GM18868 (cell line): ENCODE data around the gene PRR23E.

Experiments
- ATAC-seq: cut with Tn5 transposase; IDR thresholded peaks from one replicate; pipeline ENCODE4 v1.9.1; 2021; ENCODE audit warnings: mild to moderate bottlenecking, moderate library complexity; ENCODE audit not compliant: unreplicated experiment

PRR23E gene

DNA sequence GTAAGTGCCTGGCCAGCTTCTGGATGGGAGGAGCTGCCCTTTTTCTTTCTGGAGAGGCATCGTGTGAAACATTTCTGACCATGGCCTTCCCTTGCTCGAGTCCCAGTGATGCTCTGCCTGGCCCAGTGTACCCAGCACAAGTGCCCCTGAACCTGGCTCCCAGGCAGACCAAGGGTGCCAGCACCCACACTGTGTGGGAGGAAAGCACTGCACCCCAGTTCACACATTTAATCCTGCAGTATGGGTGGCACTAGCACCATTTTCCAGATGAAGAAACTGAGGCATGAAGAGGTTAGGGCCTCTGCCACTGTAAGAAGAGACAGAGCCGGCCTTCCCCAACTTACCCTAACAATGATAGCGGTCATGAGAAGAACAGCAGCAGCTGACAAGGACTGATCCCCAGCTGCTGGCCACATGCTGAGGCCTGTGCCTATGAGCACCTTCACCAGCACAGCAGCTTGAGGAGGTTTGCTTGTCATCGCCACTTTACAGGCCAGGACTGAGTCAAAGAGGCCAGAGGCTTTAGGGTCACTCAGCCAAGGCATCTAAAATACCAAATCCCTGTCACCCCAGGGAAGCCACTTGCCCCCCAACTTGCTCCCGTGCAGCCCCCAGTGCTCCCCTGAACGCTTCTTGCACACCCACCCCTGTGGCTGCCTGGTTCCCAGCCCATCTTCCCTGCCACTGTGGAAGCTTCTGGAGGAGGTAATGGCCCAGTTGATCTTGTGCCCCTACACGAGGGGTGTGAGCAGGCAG is 15.0 kb downstream of the PRR23E start:
- no peak for ATAC-seq

DNA sequence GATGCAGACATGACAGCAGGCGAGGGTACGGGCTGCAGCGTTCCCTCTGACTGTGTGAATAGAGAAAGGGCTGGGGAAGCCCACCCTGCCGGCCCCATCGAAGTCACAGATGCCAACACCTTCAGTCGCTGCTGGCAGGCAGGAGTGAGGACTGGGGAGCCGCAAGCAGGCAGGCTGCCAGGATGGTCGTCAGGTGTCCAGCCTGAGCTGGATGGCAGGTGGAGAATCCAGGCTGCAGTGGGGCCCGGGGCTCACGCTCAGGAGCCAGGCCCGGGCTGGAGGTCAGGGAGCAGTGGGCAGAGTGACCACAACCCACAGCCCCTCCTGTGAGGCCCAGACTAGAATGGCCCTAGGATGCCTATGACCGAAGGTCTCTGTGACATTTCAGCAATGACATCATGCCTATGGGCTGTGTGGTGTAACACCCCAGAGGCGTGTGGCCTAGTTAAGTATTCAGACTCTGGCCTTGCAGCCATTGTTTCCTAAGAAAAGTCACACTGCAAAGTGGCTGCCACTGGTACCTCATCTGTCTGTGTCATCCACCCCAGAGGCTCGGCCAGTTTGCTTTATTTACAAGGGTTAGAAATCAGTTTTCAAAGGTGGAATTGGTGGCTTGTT is 15.7 kb downstream of the PRR23E start:
- ATAC-seq = no peak

DNA sequence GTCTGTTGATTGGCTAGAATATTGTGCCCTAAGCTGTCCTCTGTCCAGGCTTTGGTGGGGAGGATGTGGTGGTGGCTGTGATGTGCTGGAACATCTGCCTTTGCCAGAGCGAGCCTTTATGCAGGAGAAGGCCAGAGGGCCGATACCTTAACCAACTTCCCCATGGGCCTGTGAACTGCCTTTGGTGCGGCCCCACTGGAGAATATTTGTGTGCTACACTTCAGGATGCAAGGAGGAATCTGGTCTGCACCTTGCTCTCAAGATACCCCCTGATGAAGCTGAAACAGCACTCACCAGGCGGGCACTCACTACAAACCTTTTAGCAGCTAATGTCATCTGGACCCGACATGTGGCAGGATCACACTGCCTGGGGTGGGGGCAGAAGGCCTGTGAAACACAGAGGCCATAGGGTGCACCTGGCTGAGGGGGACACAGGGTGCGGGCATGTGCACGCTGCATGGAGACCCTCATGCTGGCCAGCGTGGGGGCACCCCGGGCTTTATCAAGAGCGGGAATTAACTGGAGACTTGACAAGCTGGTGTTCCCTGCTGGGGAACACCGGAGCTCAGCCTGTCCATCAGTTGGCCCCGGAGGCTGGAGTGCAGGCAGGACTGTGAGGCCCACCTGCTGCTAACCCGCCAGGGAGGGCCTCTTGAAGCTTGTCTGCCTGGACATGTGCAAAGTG is 16.4 kb downstream of the PRR23E start:
- ATAC-seq = no peak

- no peak for ATAC-seq
These were observed 17.1 kb downstream of the PRR23E start for GRCh38 chr3:127209840-127210653.

DNA sequence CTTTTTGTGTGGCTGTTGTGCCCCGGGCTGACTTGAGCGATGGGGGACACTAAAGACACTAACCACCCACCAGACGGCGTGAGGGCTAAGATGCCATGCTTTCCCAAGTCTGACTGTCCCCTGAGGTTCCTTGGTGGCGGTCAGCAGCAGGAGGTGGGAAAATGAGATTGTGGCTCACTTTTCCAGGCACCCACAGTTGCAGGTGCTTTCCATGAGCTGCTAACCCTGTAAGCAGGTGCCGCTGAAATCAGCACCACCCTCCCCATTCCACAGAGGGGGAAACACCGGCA is 17.7 kb downstream of the PRR23E start:
- no peak for ATAC-seq

GRCh38 chr3:127211118-127212060 is 18.5 kb downstream of the PRR23E start:
- ATAC-seq = no peak

DNA sequence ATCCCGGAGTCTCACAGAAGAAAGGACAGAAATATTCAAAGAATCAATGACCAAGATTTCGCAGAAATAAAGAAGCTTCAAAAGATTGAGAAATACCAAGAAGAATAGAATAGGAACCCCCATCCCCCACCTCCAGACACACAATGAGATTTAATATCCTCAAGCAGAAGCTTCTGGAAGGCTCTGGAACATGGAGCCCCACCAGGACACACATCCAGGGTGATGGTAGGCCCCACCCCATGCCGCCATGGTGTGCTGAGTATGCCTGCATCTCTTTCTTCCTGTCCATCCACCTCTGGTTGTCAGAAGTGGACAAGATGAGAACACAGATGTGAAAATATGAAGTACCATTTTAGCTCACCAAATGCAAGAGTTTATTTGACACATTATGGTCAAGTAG is 19.3 kb downstream of the PRR23E start:
- no peak for ATAC-seq

- no peak for ATAC-seq
These were observed 19.8 kb downstream of the PRR23E start for GRCh38 chr3:127212711-127213110.

DNA sequence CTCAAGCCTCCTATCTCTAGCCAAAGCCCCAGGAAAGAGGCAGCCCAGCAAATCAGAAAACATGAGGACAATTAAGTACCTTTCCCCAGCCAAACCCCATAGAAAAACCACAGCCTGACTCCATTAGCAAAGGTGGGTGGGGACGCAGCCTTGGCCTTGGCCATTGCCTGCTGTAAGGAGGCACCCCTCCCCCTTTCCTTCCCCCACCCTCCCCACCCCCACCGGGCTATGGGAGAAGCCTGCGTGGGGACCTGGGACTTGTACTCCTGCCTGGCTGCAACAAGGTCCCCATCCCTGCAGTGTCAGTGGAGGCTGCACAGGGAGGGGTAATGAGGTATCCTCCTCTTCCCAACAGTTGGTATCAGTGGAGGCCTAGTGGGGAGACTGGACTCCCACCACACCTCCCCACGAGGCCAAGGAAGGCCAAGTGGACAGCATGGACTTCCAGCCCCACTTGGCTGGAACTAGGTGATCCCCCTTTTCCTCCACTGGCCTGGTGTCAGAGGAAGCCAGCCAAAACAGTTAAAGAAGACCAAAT is 20.5 kb downstream of the PRR23E start:
- ATAC-seq = no peak

GRCh38 chr3:127214975-127215374 is 22.0 kb downstream of the PRR23E start:
- no peak for ATAC-seq

- no peak for ATAC-seq
These were observed 22.9 kb downstream of the PRR23E start for GRCh38 chr3:127215714-127216414.

GRCh38 chr3:127216415-127217261 is 23.7 kb downstream of the PRR23E start:
- peak; percentile 56 for ATAC-seq

DNA sequence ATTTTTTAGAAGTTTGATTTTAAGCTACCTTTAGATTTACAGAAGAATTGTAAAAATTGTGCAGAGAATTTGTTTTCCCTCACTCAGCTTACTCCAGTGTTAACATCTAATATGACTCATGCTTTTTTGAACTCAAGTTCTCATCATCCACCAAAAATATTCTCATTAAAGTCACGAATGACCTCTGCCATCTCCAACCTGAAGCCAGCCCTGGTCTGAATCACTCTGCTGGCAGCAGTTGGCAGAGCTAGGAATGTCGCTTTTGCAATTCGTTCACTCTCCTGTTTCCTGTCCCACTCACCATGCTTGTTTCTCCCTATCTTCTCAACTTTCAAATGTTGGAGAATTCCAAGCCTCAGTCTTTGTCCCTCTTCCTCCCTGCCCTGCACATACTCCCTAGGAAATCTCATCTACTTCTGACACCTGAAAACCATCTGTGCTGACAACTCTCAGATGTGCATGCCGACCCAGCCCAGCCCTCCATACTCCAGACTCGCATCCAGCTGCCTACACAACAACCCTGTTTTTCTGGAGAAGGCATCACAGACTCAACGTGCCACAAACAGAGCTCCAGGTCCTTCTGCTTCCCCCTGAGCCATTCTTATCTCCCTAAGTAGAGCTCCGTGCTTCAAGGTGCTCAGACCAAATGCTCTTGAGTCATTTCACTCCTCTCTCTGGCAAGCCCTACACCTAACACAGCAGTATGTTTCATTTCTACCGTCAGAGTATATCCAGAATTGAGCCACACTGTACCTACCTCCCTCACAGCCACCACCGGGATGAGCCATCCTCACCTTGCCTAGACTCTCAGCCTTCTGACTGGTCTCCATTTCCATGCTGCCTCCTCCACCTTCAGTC is 24.9 kb downstream of the PRR23E start:
- peak; percentile 64 for ATAC-seq

DNA sequence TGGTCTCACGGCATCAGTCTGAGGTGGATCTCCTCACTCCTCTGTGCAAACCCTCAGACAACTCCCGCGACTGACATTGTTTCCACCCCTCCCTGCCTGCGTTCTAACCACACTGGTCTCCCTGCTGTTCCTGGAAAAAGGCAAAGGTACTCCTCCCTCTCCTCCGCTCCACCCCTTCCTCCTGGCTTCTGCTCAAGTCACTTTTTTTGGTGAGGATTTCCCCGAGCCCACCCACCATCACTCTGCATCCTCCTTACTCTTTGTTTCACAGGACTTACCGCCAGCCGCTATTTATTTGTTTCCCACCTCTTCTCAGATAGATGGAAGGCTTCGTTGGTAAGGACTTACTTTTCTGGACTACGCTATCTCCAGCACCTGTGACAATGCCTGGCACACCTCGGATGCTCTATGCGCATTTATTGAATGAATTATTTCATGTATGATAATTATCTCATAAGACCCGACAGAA is 25.6 kb downstream of the PRR23E start:
- no peak for ATAC-seq

DNA sequence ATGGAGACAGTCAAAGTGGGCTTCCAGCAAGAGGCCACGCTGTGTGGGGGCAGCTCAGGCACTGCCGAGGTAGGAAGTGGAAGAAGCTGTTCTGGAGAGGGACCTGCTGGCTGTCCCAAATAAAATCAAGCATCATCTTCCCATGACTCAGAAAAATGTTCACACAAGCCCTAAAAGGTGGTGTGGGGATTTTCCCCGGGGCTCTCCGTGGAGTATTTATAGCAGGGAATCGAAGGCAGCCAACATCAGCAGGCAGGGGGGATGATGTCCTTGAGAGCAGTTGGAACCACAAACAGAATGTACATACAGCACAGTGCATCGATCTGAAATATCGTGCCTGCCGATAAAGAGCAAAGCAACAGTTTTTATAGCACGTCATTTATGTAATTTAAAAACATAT is 27.6 kb downstream of the PRR23E start:
- ATAC-seq = peak; percentile 24

DNA sequence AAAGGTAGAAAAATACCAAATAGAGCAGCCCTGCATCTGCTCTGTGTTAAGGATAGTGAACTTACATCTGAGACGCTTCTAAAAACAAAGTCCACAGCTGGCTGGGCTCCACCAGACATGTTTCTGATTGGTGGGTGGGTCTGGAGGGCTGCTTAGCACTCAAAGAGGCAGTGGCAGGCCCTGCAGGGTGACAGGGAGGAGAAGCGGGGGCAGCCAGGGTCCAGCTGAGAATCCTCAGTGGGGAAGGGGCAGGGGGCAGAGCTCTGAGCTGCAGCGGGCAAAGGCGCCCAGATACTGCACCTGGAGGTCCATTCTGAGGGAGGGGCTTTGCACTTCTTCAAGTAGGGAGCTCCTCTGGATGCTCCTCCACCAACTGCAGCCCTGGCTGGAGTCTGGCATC is 28.1 kb downstream of the PRR23E start:
- ATAC-seq = no peak

GRCh38 chr3:127221446-127222035 is 28.6 kb downstream of the PRR23E start:
- ATAC-seq = no peak
